PC-3 (cell line): Measurements from ENCODE around the gene SACS.

ENCODE experiments used
- CTCF ChIP-seq: fragments of 300-600 bp; sonication (generic); conservative IDR thresholded peaks from 2 replicates; pipeline ENCODE4 v1.5.1; 2017; ENCODE audit warnings: antibody characterized with exemption, low read depth, mild to moderate bottlenecking, low read length
- EZH2 ChIP-seq: fragments of 300-600 bp; sonication (generic); IDR thresholded peaks from one replicate; pipeline ENCODE4 v1.6.1; 2017; ENCODE audit warnings: antibody characterized with exemption, mild to moderate bottlenecking, low read length; ENCODE audit not compliant: unreplicated experiment
- EZH2phosphoT487 ChIP-seq: fragments of 300-600 bp; sonication (generic); IDR thresholded peaks from 2 replicates; pipeline ENCODE4 v1.6.1; 2018; ENCODE audit warnings: mild to moderate bottlenecking, antibody characterized with exemption, low read length, borderline replicate concordance

- TF ChIP-seq EZH2 (no peak), CTCF (no peak), EZH2phosphoT487 (no peak)
Observed at GRCh38 chr13:23461544-23461943, 28.0 kb upstream of the SACS start.
